OCI-LY3 (cell line): ENCODE results near the gene ACOT7.

Experiments
- CTCF ChIP-seq: fragments of 200-600, 300-600 bp; sonication (generic); IDR thresholded peaks from 2 replicates; pipeline ENCODE4 v1.5.1; 2014; ENCODE audit warnings: antibody characterized with exemption, low read length, low read depth
- EZH2phosphoT487 ChIP-seq: fragments of 200-600 bp; shearing (Covaris generic); IDR thresholded peaks from 2 replicates; pipeline ENCODE4 v1.6.1; 2018; ENCODE audit warnings: antibody characterized with exemption, mixed run types, low read depth

GRCh38 chr1:6355621-6356020 is 37.9 kb downstream of the ACOT7 start:
- TF ChIP-seq CTCF: no peak
- no peak for TF ChIP-seq EZH2phosphoT487
